ENCODE measurements around the gene ZFYVE16. TPM values are rescaled to one million over a fixed set of nuclear protein-coding genes. Genes with fewer than 3 reads are reported as not detected.
"Not testable (repeated sequence)": the region's sequence is repeated elsewhere in the genome, so short reads cannot be mapped to it uniquely, and the experiment has no call there.

The ZFYVE16 gene
- total and polyA plus RNA-seq, 2 of the 4 experiments (the other 2 are of a cell fraction) = 5.3 to 11.1 TPM

GRCh38 chr5:80468131-80468530 lies 60.3 kb downstream of the ZFYVE16 start:
- H4K91ac ChIP-seq (ENCODE audit: insufficient read depth, low read depth, low read length) = no peak overlapping the region
- no peak overlapping the region for H4K8ac ChIP-seq (ENCODE audit: low read depth in 2 of 2, low read length in 2 of 2)
- H3K79me1 ChIP-seq (ENCODE audit: low read depth in 1 of 2, low read length in 2 of 2) = peaks cover 3% of the 10 kb centered on the region in 2 experiments; a peak in 1 of 4 replicates
- H3K14ac ChIP-seq (replicated peaks; ENCODE audit: low read depth, low read length) = no peak overlapping the region
- peaks cover 17% of the 10 kb centered on the region for H3K36me3 ChIP-seq (ENCODE audit: control insufficient read depth, insufficient read depth, low read length)
- no TSS peak for BruUV-seq (replicated peaks)
- CTCF ChIA-PET = interaction anchor here (1.4 kb wide), 1 partner anchor 13 kb away, joined by 4 read pairs; no protein-coding TSS in a partner anchor
- no peak overlapping the region for H2AK5ac ChIP-seq (ENCODE audit: low read depth, low read length)
- H2BK15ac ChIP-seq (ENCODE audit: low read depth, low read length) = no peak overlapping the region
- no peak for ATAC-seq (ENCODE audit: low read depth)
- no peak overlapping the region for H3K4me3 ChIP-seq (ENCODE audit: insufficient read depth, low read depth, low read length)
- H3K18ac ChIP-seq (ENCODE audit: low read depth, low read length) = no peak overlapping the region
- no peak overlapping the region for H3K4ac ChIP-seq (ENCODE audit: low read depth, low read length)
- no peaks in the 10 kb centered on the region for H4K20me1 ChIP-seq (ENCODE audit: insufficient read depth, low read length)
- TF ChIP-seq BHLHE40 (IDR thresholded peaks at IDR 0.05; ENCODE audit: low read depth, low read length) = no peak
- TF ChIP-seq RCOR1 (IDR thresholded peaks at IDR 0.05; ENCODE audit: insufficient replicate concordance, low read length) = no peak
- no peak for TF ChIP-seq MAZ (IDR thresholded peaks at IDR 0.05; ENCODE audit: borderline replicate concordance, low read depth, low read length)
- H2AFZ ChIP-seq (replicated peaks; ENCODE audit: low read length, poor library complexity) = no peak overlapping the region
- no peak overlapping the region for H4K5ac ChIP-seq (ENCODE audit: low read depth, low read length)
- no peak overlapping the region for H3K56ac ChIP-seq (ENCODE audit: extremely low read depth, insufficient read depth, low read length)
- H3K9me3 ChIP-seq (ENCODE audit: control insufficient read depth, insufficient read depth, low read length) = peaks cover 5% of the 10 kb centered on the region
- no peak for DNase-seq
- dilution Hi-C loops (cut with HindIII; ENCODE audit: low sequenced_read_pairs, unreplicated experiment) (no loop called here), in situ Hi-C loops (cut with MboI; ENCODE audit: low sequenced_read_pairs) (no loop called here), intact Hi-C loops (cut with micrococcal nuclease) (no loop called here)
- H2BK120ac ChIP-seq (ENCODE audit: low read depth, low read length) = no peak overlapping the region
- H3K23ac ChIP-seq (ENCODE audit: low read depth, low read length) = no peak overlapping the region
- no peak overlapping the region for H2AK9ac ChIP-seq (replicated peaks; ENCODE audit: low read depth, low read length, poor library complexity)
- WGBS, 2 experiments (ENCODE audit: extremely low coverage in 2 of 2, insufficient read length in 1 of 2) = no CpG with 5 or more reads among the region's 1 CpG
- H3K4me1 ChIP-seq (ENCODE audit: control insufficient read depth, insufficient read depth, low read length) = peaks cover 5% of the 10 kb centered on the region
- no peak overlapping the region for H2BK5ac ChIP-seq (ENCODE audit: low read depth, low read length, poor library complexity, severe bottlenecking)
- no peak overlapping the region for H3K9ac ChIP-seq (ENCODE audit: low read depth, low read length)
- POLR2A ChIA-PET (ENCODE audit: unreplicated experiment) = interaction anchor here (0.9 kb wide), 1 partner anchor 12 kb away, joined by 3 read pairs; no protein-coding TSS in a partner anchor
- no peak overlapping the region for H2BK20ac ChIP-seq (ENCODE audit: low read depth, low read length)
- no peak overlapping the region for H3K27ac ChIP-seq (ENCODE audit: insufficient read depth, low read length)
- no peaks in the 10 kb centered on the region for H3K9me1 ChIP-seq (ENCODE audit: insufficient read depth, low read length)
- no peaks in the 10 kb centered on the region for H3K27me3 ChIP-seq (ENCODE audit: control insufficient read depth, insufficient read depth, low read length)
- no peak overlapping the region for H3K4me2 ChIP-seq (ENCODE audit: low read depth, low read length)

GRCh38 chr5:80470631-80471030 lies 62.8 kb downstream of the ZFYVE16 start:
- H4K91ac ChIP-seq (ENCODE audit: insufficient read depth, low read depth, low read length); POLR2A ChIA-PET (ENCODE audit: unreplicated experiment); H3K4ac ChIP-seq (ENCODE audit: low read depth, low read length); H3K9me1 ChIP-seq (ENCODE audit: insufficient read depth, low read length); H3K4me1 ChIP-seq (ENCODE audit: control insufficient read depth, insufficient read depth, low read length); H3K79me1 ChIP-seq (ENCODE audit: low read depth in 1 of 2, low read length in 2 of 2); H3K4me3 ChIP-seq (ENCODE audit: insufficient read depth, low read depth, low read length); H3K9me3 ChIP-seq (ENCODE audit: control insufficient read depth, insufficient read depth, low read length); H2BK15ac ChIP-seq (ENCODE audit: low read depth, low read length); dilution Hi-C loops (cut with HindIII; ENCODE audit: low sequenced_read_pairs, unreplicated experiment); H4K5ac ChIP-seq (ENCODE audit: low read depth, low read length); H3K9ac ChIP-seq (ENCODE audit: low read depth, low read length); H2AFZ ChIP-seq (replicated peaks; ENCODE audit: low read length, poor library complexity); H2AK5ac ChIP-seq (ENCODE audit: low read depth, low read length); BruUV-seq (replicated peaks); H2BK120ac ChIP-seq (ENCODE audit: low read depth, low read length); H4K8ac ChIP-seq (ENCODE audit: low read depth in 2 of 2, low read length in 2 of 2); H3K27ac ChIP-seq (ENCODE audit: insufficient read depth, low read length); H3K27me3 ChIP-seq (ENCODE audit: control insufficient read depth, insufficient read depth, low read length); H2BK5ac ChIP-seq (ENCODE audit: low read depth, low read length, poor library complexity, severe bottlenecking); H3K4me2 ChIP-seq (ENCODE audit: low read depth, low read length); H2BK20ac ChIP-seq (ENCODE audit: low read depth, low read length); CTCF ChIA-PET; DNase-seq; H3K23ac ChIP-seq (ENCODE audit: low read depth, low read length); intact Hi-C loops (cut with micrococcal nuclease); in situ Hi-C loops (cut with MboI; ENCODE audit: low sequenced_read_pairs); H3K14ac ChIP-seq (replicated peaks; ENCODE audit: low read depth, low read length); H3K18ac ChIP-seq (ENCODE audit: low read depth, low read length); H4K20me1 ChIP-seq (ENCODE audit: insufficient read depth, low read length); H2AK9ac ChIP-seq (replicated peaks; ENCODE audit: low read depth, low read length, poor library complexity); ATAC-seq (ENCODE audit: low read depth); H3K56ac ChIP-seq (ENCODE audit: extremely low read depth, insufficient read depth, low read length): not testable (repeated sequence)
- peaks cover 19% of the 10 kb centered on the region for H3K36me3 ChIP-seq (ENCODE audit: control insufficient read depth, insufficient read depth, low read length)
- WGBS, 2 experiments (ENCODE audit: extremely low coverage in 2 of 2, insufficient read length in 1 of 2) = no CpG with 5 or more reads among the region's 2 CpGs
